ENCODE data around the gene GFOD2.
A peak's percentile ranks its signal among the peaks of the same experiment; 100 is the strongest.
"Not testable (repeated sequence)": the region's sequence is repeated elsewhere in the genome, so short reads cannot be mapped to it uniquely, and the experiment has no call there.

GFOD2 gene

DNA sequence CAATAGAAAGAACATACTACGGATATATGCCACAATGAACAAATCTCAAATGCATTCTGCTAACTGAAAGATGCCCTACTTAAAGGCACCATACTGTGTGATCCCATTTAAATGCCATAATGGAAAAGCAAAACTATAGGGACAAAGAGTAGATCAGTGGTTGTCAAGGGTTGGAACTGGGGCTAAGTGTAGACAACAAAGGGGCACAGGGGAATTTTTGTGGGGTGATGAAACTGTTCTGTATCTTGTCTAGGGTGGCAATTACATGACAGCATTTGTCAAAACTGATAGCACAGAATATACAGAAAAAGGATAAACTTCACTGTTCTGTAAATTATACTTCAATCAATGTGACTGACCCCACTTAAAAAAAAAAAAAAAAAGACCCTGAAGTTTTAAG, 17.7 kb downstream of the GFOD2 start:
- DNase-seq, result no peak

GRCh38 chr16:67699265-67699664, 19.9 kb downstream of the GFOD2 start:
- no peak for DNase-seq

GRCh38 chr16:67697422-67698185, 21.5 kb downstream of the GFOD2 start:
- no peak for DNase-seq

DNA sequence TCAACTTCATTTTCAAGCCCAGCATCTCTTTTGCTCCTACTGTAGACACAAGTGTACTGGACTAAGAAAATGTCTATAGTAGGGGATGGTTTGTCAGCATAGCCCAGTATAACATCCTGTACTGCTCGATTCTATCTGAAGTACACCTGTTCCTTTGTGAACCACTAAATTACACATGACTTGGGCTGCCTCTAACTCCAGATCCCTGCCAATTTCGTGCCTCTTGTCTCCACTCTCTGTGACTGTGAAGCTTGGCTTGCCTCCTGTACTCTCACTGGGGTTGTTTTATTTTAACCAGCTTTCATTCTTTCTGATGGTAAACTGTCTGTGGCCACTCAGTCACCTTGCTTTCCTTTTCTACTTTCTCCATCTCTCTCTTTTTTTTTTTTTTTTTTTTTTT, 24.5 kb downstream of the GFOD2 start:
- DNase-seq, result no peak

DNA sequence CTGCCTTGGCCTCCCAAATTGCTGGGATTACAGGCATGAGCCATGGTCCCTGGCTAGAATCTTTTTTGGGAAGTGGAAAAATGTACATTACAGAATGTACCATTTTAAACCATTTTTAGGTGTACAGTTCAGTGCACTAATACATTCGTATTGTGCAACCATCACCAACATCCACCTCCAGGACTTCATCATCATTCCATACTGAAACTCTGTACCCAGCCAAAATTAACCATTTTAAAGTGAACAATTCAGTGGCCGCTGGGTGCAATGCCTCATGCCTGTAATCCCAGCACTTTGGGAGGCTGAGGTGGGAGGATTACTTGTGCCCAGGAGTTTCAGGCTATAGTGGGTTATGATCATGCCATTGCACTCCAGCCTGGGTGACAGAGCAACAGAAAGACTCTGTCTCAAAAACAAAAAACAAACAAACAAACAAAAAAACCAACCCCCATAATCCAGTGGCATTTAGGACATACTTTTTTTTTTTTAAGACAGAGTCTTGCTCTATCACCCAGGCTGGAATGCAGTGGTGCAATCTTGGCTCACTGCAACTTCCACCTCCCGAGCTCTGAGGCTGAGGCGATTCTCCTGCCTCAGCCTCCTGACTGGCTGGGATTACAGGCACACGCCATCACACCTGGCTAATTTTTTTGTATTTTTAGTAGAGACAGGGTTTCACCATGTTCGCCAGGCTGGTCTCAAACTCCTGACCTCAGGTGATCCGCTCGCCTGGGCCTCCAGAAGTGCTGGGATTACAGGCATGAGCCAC, 25.4 kb downstream of the GFOD2 start:
- not testable (repeated sequence) for DNase-seq

GRCh38 chr16:67685388-67686112, 33.6 kb downstream of the GFOD2 start:
- no peak for DNase-seq

DNA sequence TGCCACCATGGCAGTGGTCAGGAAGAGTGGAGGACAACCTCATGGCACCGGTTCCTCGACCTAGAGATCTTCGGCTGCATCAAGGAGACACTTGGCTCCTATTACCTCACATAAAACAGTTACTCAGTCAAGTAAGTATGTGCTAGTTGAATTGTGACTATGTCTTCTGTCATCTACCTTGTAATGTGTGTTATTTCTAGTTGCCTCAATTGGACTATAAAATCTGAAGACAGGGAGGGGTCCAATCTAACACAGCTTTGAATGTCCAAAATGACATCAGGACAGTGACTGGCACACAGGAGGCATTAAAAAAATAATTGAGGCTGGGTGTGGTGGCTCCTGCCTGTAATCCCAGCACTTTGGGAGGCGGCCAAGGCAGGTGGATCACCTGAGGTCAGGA, 35.3 kb downstream of the GFOD2 start:
- no peak for DNase-seq

GRCh38 chr16:67679935-67680897, 38.9 kb downstream of the GFOD2 start:
- DNase-seq, result no peak

GRCh38 chr16:67678354-67679023, 40.6 kb downstream of the GFOD2 start:
- DNase-seq, result no peak

DNA sequence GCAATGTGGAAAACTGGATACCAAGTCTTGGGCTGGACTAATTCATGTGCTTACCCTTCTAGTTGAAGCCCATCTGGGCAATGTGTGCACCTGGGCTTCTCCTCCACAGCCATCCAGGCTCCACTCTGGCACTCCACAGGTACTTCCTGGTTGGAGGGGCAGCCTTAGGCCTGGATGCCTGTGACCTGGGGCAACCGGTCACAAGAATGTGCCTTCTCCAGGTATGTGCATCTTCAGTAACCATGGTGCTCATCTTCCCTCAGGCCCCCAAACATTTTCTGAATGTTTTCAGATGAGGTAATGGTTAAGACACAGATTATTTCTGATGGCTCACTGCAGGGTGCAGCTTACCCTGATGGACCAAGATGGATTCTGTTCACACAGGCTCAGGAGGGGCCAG, 41.4 kb downstream of the GFOD2 start:
- DNase-seq, result no peak

DNA sequence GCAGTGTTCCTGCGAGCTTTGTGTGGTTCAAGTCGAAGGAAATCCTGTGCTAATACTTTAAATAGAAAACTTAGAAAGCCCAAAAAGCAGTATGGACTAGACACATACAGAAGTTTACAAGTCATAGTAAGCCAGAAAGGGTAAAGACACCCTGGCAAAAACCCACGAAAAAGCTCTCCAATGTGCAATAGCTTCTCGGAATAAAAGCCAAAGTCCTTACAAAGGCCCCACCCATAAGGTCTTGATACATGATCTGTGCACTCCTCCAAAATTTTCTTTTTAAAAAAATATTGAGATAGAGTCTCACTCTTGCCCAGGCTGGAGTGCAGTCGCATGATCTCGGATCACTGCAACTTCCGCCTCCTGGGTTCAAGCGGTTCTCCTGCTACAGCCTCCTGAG, 42.2 kb downstream of the GFOD2 start:
- DNase-seq, result no peak

DNA sequence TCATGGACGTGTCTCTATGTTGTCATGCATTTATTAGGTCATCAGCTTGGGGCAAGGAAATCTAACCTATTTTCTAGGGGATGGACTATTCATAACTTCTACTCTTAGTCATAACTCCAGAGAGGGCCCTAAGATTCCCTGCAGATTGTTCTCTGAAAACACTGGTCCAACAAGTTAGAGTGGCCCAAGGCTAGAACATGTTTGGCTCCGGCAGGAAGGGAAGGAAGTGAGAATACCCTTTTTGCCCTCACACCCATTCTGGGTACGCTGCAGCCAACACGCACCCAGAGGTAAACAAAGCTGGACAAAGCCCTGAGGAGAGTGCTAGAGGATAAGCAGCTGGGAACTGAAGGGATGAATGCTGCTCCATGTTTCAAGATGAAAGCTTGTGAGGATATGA, 42.6 kb downstream of the GFOD2 start:
- no peak for DNase-seq

- DNase-seq, result no peak
Measured at GRCh38 chr16:67675999-67676398, 43.1 kb downstream of the GFOD2 start.

DNA sequence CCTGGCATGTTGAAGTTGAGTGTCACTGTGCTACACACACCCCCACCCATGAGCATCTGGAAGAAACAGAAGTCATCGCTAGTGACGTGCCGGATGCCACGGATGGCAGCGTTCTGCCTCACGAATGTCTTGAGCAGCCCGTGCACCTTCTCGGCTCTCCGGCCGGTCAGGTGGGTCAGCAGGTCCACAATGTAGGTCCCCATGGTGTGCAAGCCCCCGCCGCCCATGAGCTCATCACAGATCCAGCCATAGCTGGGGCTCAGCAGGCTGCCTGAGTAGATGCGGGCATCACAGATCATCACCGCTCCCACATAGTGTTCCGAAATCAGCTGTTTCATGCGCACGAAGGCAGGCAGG, 43.6 kb downstream of the GFOD2 start:
- DNase-seq, result no peak

GRCh38 chr16:67674851-67675578, 44.1 kb downstream of the GFOD2 start:
- no peak for DNase-seq

DNA sequence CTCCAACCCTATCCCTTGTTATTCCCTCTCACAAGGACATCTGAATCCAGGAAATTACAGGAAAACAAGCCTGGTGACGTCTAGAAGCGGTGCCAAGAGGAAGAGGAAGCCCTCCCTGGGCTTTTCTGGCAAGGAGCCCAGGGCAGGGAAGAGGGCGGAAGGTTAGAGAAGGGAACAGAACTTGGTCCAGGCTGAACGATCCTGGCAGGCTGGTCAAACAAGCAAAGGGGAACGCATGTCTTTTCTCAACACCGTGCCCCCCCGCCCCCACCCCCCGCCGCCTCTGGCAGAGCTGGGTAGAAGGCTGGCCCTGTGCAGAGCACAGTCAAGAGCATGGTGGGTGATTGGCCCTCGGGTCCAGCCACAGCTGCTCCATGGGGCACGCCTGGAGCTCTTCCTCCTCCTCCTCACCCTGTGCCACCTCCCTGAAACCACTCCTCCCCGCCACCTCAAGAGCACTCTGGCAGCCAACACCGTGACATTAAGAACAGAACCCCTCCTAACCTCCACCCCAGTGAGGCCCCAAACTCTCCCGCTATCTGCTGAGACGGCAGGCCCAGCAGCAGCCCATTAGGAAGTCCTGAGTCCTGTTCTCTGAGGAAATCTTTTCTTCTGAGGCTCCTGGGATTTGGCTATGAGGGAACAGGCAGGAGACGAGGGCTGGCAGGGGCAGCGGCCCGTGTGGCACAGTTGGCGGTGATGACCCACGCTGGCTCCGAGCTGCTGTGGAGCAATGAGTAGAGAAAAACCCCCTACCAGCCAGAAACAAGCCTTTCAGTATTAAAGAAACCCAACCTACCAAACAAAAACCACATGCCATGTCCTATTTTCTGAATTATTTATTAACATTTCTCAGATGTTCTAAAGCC, 45.2 kb downstream of the GFOD2 start:
- peak; percentile 79 to 90 (median 80) for DNase-seq

GRCh38 chr16:67672739-67673662, 46.1 kb downstream of the GFOD2 start:
- DNase-seq, result peak; percentile 71 to 88 (median 82)

DNA sequence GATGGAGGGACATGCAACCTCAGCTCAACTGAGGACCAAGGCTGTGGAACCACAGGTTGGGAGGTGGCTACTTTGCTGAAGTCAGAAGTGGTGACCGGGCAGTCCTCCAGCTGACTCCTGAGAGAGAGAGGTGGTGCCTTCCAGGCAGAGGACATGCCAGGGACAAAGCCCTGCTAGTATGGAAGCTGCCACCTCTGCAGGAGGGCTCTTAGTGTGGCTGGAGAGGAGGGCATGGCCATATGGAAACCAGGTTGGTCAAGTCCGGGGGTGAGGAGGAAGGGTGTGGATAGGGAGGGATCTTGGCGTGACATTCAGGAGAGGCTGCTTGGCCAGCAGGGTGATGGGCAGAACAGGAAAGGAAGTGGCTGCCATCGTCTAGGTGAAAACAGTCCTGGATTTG, 46.8 kb downstream of the GFOD2 start:
- no peak for DNase-seq

GRCh38 chr16:67669499-67670101, 49.5 kb downstream of the GFOD2 start:
- no peak for DNase-seq
